Measurements from ENCODE around the gene PKHD1.

The PKHD1 gene, protein sequence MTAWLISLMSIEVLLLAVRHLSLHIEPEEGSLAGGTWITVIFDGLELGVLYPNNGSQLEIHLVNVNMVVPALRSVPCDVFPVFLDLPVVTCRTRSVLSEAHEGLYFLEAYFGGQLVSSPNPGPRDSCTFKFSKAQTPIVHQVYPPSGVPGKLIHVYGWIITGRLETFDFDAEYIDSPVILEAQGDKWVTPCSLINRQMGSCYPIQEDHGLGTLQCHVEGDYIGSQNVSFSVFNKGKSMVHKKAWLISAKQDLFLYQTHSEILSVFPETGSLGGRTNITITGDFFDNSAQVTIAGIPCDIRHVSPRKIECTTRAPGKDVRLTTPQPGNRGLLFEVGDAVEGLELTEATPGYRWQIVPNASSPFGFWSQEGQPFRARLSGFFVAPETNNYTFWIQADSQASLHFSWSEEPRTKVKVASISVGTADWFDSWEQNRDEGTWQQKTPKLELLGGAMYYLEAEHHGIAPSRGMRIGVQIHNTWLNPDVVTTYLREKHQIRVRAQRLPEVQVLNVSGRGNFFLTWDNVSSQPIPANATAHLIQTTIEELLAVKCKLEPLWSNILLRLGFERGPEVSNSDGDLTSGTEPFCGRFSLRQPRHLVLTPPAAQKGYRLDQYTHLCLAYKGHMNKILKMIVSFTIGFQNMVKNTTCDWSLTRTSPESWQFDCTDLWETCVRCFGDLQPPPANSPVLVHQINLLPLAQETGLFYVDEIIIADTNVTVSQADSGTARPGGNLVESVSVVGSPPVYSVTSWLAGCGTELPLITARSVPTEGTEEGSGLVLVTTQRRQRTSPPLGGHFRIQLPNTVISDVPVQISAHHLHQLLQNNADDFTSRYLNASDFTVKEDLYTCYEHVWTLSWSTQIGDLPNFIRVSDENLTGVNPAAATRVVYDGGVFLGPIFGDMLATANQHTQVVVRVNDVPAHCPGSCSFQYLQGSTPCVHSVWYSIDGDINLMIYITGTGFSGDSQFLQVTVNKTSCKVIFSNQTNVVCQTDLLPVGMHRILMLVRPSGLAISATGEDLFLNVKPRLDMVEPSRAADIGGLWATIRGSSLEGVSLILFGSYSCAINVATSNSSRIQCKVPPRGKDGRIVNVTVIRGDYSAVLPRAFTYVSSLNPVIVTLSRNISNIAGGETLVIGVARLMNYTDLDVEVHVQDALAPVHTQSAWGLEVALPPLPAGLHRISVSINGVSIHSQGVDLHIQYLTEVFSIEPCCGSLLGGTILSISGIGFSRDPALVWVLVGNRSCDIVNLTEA (N-terminal part only)

DNA sequence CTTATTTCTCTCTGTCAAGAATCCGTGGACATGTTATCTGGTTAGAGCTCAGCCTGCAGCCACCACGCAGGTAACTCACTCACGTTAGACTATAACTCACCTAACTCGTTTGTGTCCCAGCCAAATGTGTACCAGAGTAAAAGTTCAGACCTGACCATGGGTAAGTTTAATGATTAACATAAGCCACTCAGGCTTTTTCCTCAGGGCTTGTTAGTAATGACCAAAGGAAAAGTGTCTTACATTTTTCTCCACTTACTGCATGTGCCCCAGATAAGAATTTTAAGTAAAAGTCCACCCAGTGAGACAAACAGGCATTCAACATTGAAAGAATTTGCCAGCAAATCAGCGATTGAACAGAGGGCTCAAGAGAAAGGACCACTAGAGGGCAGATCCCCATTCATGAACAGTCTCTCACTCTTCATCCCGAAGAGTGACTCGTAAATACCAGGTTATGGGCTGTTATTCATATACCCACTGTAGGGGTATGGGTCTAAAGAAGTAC is at the start of gene PKHD1:
TSS of gene PKHD1 (minus strand) at position 116 of the 502 bp plus-strand sequence. CDS start 2,680 bp downstream, outside the sequence.
- H3K4me1 ChIP-seq (ENCODE audit: insufficient read depth, low read length), result no peaks in the 10 kb centered on the region
- H3K36me3 ChIP-seq (ENCODE audit: insufficient read depth, low read length), result no peaks in the 10 kb centered on the region
- no peak within 1 kb of the TSS for H2AFZ ChIP-seq (ENCODE audit: low read depth, low read length)
- H3K4me3 ChIP-seq (ENCODE audit: low read length), result no peak within 1 kb of the TSS
- H3K9me3 ChIP-seq (ENCODE audit: low read length), result no peaks in the 10 kb centered on the region
- H3K27me3 ChIP-seq (ENCODE audit: insufficient read depth, low read length), result no peaks in the 10 kb centered on the region

- H3K4me3 ChIP-seq (ENCODE audit: low read length), result no peak overlapping the region
- peaks cover 26% of the 10 kb centered on the region for H3K27me3 ChIP-seq (ENCODE audit: insufficient read depth, low read length)
- H2AFZ ChIP-seq (ENCODE audit: low read depth, low read length), result no peak overlapping the region
- no peaks in the 10 kb centered on the region for H3K9me3 ChIP-seq (ENCODE audit: low read length)
- no peaks in the 10 kb centered on the region for H3K4me1 ChIP-seq (ENCODE audit: insufficient read depth, low read length)
- H3K36me3 ChIP-seq (ENCODE audit: insufficient read depth, low read length), result no peaks in the 10 kb centered on the region
Measured at GRCh38 chr6:52136934-52137467, 49.6 kb upstream of the PKHD1 start.

- Histone ChIP-seq H3K9me3 (ENCODE audit: low read length) (no peaks in the 10 kb centered on the region), H3K4me1 (ENCODE audit: insufficient read depth, low read length) (no peaks in the 10 kb centered on the region), H2AFZ (ENCODE audit: low read depth, low read length) (no peak overlapping the region), H3K27me3 (ENCODE audit: insufficient read depth, low read length) (peaks cover 26% of the 10 kb centered on the region), H3K36me3 (ENCODE audit: insufficient read depth, low read length) (no peaks in the 10 kb centered on the region), H3K4me3 (ENCODE audit: low read length) (no peak overlapping the region)
Measured at GRCh38 chr6:52136055-52136454, 48.6 kb upstream of the PKHD1 start.

GRCh38 chr6:52135217-52135616 is 47.8 kb upstream of the PKHD1 start:
- no peaks in the 10 kb centered on the region for H3K9me3 ChIP-seq (ENCODE audit: low read length)
- no peak overlapping the region for H3K4me3 ChIP-seq (ENCODE audit: low read length)
- no peak overlapping the region for H2AFZ ChIP-seq (ENCODE audit: low read depth, low read length)
- H3K4me1 ChIP-seq (ENCODE audit: insufficient read depth, low read length), result no peaks in the 10 kb centered on the region
- H3K36me3 ChIP-seq (ENCODE audit: insufficient read depth, low read length), result no peaks in the 10 kb centered on the region
- peaks cover 24% of the 10 kb centered on the region for H3K27me3 ChIP-seq (ENCODE audit: insufficient read depth, low read length)

GRCh38 chr6:52134011-52134410 is 46.6 kb upstream of the PKHD1 start:
- Histone ChIP-seq H3K9me3 (ENCODE audit: low read length) (no peaks in the 10 kb centered on the region), H2AFZ (ENCODE audit: low read depth, low read length) (no peak overlapping the region), H3K27me3 (ENCODE audit: insufficient read depth, low read length) (peaks cover 22% of the 10 kb centered on the region), H3K36me3 (ENCODE audit: insufficient read depth, low read length) (no peaks in the 10 kb centered on the region), H3K4me1 (ENCODE audit: insufficient read depth, low read length) (no peaks in the 10 kb centered on the region), H3K4me3 (ENCODE audit: low read length) (no peak overlapping the region)

DNA sequence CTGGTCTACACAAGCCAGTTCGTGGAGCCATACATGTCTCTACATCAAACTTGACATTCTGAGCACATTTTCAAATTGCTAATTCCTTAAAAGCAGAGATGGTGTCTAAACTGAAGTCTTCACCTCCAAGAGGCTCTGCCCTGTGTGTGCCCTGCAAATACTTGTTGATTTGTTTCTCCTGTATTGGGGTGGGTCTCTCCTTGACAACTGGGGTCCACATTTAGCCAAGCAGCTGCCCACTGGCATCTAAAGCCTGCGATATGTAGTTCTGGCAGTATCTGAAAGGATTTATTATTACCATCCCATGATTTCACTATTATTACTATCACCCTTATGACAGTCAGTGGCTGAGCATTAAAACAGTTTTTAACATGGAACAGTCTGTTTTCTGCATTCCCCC is 45.9 kb upstream of the PKHD1 start:
- Histone ChIP-seq H3K9me3 (ENCODE audit: low read length) (no peaks in the 10 kb centered on the region), H3K36me3 (ENCODE audit: insufficient read depth, low read length) (no peaks in the 10 kb centered on the region), H3K27me3 (ENCODE audit: insufficient read depth, low read length) (peaks cover 17% of the 10 kb centered on the region), H2AFZ (ENCODE audit: low read depth, low read length) (no peak overlapping the region), H3K4me3 (ENCODE audit: low read length) (no peak overlapping the region), H3K4me1 (ENCODE audit: insufficient read depth, low read length) (no peaks in the 10 kb centered on the region)

DNA sequence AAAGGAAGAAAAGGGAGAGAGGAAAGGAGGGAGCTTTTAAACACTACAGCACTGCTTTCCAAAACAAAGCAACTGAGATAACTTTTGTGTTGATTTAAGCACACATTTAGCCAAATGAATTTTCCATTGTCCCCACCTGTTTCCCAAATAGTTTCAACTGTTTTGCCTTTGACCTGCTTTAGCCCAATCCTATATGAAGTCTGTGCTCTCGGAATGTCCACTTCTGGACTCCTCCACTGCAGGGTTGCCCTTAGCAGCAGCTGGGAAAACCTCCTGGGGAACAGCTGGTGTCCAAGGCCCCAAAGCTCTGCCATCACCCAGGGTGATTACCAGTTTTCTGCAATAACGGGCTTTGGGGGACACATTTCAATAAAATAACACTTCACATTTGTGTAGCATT is 44.9 kb upstream of the PKHD1 start:
- Histone ChIP-seq H3K4me3 (ENCODE audit: low read length) (no peak overlapping the region), H3K9me3 (ENCODE audit: low read length) (no peaks in the 10 kb centered on the region), H2AFZ (ENCODE audit: low read depth, low read length) (no peak overlapping the region), H3K4me1 (ENCODE audit: insufficient read depth, low read length) (no peaks in the 10 kb centered on the region), H3K36me3 (ENCODE audit: insufficient read depth, low read length) (no peaks in the 10 kb centered on the region), H3K27me3 (ENCODE audit: insufficient read depth, low read length) (peaks cover 12% of the 10 kb centered on the region)

GRCh38 chr6:52130440-52130839 is 43.0 kb upstream of the PKHD1 start:
- H3K4me1 ChIP-seq (ENCODE audit: insufficient read depth, low read length), result no peaks in the 10 kb centered on the region
- H3K27me3 ChIP-seq (ENCODE audit: insufficient read depth, low read length), result peaks cover 2% of the 10 kb centered on the region
- H3K9me3 ChIP-seq (ENCODE audit: low read length), result no peaks in the 10 kb centered on the region
- no peaks in the 10 kb centered on the region for H3K36me3 ChIP-seq (ENCODE audit: insufficient read depth, low read length)
- H3K4me3 ChIP-seq (ENCODE audit: low read length), result no peak overlapping the region
- H2AFZ ChIP-seq (ENCODE audit: low read depth, low read length), result no peak overlapping the region

- Histone ChIP-seq H3K9me3 (ENCODE audit: low read length) (no peaks in the 10 kb centered on the region), H2AFZ (ENCODE audit: low read depth, low read length) (no peak overlapping the region), H3K27me3 (ENCODE audit: insufficient read depth, low read length) (no peaks in the 10 kb centered on the region), H3K36me3 (ENCODE audit: insufficient read depth, low read length) (no peaks in the 10 kb centered on the region), H3K4me3 (ENCODE audit: low read length) (no peak overlapping the region), H3K4me1 (ENCODE audit: insufficient read depth, low read length) (no peaks in the 10 kb centered on the region)
Measured at GRCh38 chr6:52127957-52128356, 40.5 kb upstream of the PKHD1 start.

- no peaks in the 10 kb centered on the region for H3K27me3 ChIP-seq (ENCODE audit: insufficient read depth, low read length)
- H3K9me3 ChIP-seq (ENCODE audit: low read length), result no peaks in the 10 kb centered on the region
- no peaks in the 10 kb centered on the region for H3K4me1 ChIP-seq (ENCODE audit: insufficient read depth, low read length)
- H3K4me3 ChIP-seq (ENCODE audit: low read length), result no peak overlapping the region
- no peak overlapping the region for H2AFZ ChIP-seq (ENCODE audit: low read depth, low read length)
- no peaks in the 10 kb centered on the region for H3K36me3 ChIP-seq (ENCODE audit: insufficient read depth, low read length)
Measured at GRCh38 chr6:52126231-52126630, 38.8 kb upstream of the PKHD1 start.

DNA sequence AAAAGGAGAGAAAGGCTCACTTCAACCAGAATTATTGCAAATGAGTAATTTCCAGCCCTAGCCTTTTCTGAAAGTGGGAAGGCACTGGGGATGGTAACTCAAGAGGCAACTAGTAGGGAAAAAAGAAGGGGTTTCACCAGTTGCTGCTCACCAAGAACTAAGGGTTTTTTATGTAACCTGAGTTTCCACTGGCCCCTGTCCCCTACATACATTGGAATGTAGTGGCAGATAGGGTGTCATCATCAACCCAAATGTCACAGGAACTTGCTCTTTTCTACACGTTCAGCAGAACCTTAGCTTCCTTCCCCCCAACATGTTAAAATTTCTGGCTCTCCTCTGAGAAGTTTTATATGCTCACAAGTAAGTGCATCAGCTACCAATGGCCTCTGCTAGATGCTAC is 38.2 kb upstream of the PKHD1 start:
- H3K4me1 ChIP-seq (ENCODE audit: insufficient read depth, low read length), result no peaks in the 10 kb centered on the region
- H3K4me3 ChIP-seq (ENCODE audit: low read length), result no peak overlapping the region
- H3K27me3 ChIP-seq (ENCODE audit: insufficient read depth, low read length), result no peaks in the 10 kb centered on the region
- no peak overlapping the region for H2AFZ ChIP-seq (ENCODE audit: low read depth, low read length)
- no peaks in the 10 kb centered on the region for H3K9me3 ChIP-seq (ENCODE audit: low read length)
- H3K36me3 ChIP-seq (ENCODE audit: insufficient read depth, low read length), result no peaks in the 10 kb centered on the region

GRCh38 chr6:52125139-52125538 is 37.7 kb upstream of the PKHD1 start:
- Histone ChIP-seq H3K4me3 (ENCODE audit: low read length) (no peak overlapping the region), H2AFZ (ENCODE audit: low read depth, low read length) (no peak overlapping the region)

More at GRCh38 chr6:52125139-52125538, 37.7 kb upstream of the PKHD1 start:
- Histone ChIP-seq H3K36me3 (ENCODE audit: insufficient read depth, low read length) (no peaks in the 10 kb centered on the region), H3K9me3 (ENCODE audit: low read length) (no peaks in the 10 kb centered on the region), H3K4me1 (ENCODE audit: insufficient read depth, low read length) (no peaks in the 10 kb centered on the region), H3K27me3 (ENCODE audit: insufficient read depth, low read length) (no peaks in the 10 kb centered on the region)
